ENCODE measurements around the gene CACNB1.

Gene CACNB1

GRCh38 chr17:39200070-39200879, 2.8 kb upstream of the CACNB1 start, which contains the start of gene RPL19:
Gene RPL19, plus strand, starts transcription at chr17:39200283. Its CDS starts 62 bp downstream, at chr17:39200345.
- peak; percentile 93 for DNase-seq

- no peak for DNase-seq
These were observed 2.3 kb upstream of the CACNB1 start for GRCh38 chr17:39199820-39200069.

GRCh38 chr17:39198186-39198566, 707 bp upstream of the CACNB1 start:
- DNase-seq: no peak

GRCh38 chr17:39196808-39197291, 619 bp downstream of the CACNB1 start:
- DNase-seq: no peak

GRCh38 chr17:39196241-39196807, 1.1 kb downstream of the CACNB1 start:
- DNase-seq: no peak

GRCh38 chr17:39195568-39196160, 1.8 kb downstream of the CACNB1 start:
- DNase-seq: no peak

- no peak for DNase-seq
These were observed 2.4 kb downstream of the CACNB1 start for GRCh38 chr17:39194985-39195524.

- no peak for DNase-seq
These were observed 3.1 kb downstream of the CACNB1 start for GRCh38 chr17:39194089-39194984.

GRCh38 chr17:39193346-39193745, 4.1 kb downstream of the CACNB1 start:
- no peak for DNase-seq

- DNase-seq: no peak
These were observed 4.6 kb downstream of the CACNB1 start for GRCh38 chr17:39192901-39193300.

GRCh38 chr17:39191750-39192510, 5.5 kb downstream of the CACNB1 start:
- no peak for DNase-seq

- no peak for DNase-seq
These were observed 10.2 kb downstream of the CACNB1 start for GRCh38 chr17:39187152-39187830.

GRCh38 chr17:39186481-39187002, 10.9 kb downstream of the CACNB1 start:
- no peak for DNase-seq

GRCh38 chr17:39183720-39184119, 13.7 kb downstream of the CACNB1 start:
- no peak for DNase-seq

- no peak for DNase-seq
These were observed 14.4 kb downstream of the CACNB1 start for GRCh38 chr17:39183045-39183444.

- no peak for DNase-seq
These were observed 16.2 kb downstream of the CACNB1 start for GRCh38 chr17:39181303-39181702.

- no peak for DNase-seq
These were observed 18.9 kb downstream of the CACNB1 start for GRCh38 chr17:39178536-39178935.

GRCh38 chr17:39177256-39177655, 20.2 kb downstream of the CACNB1 start:
- DNase-seq: no peak

- no peak for DNase-seq
These were observed 21.8 kb downstream of the CACNB1 start for GRCh38 chr17:39175695-39176093.

- DNase-seq: no peak
These were observed 22.4 kb downstream of the CACNB1 start for GRCh38 chr17:39174920-39175694.
